GM12891 (cell line): ENCODE results near the gene SLC36A1.

Experiments
- POLR2A ChIP-seq: IDR thresholded peaks from 2 replicates; pipeline ENCODE4 v1.6.1; 2011; ENCODE audit warnings: low read depth, low read length, control low read depth
- POLR2AphosphoS5 ChIP-seq: IDR thresholded peaks from 2 replicates; pipeline ENCODE4 v1.6.1; 2011; ENCODE audit warnings: low read depth, low read length, control low read depth

GRCh38 chr5:151491062-151491461, 43.7 kb downstream of the SLC36A1 start:
- TF ChIP-seq POLR2A (no peak), POLR2AphosphoS5 (no peak)
